Endodermal cell (in vitro differentiated cells): Measurements from ENCODE around the gene JUNB. TPM values are rescaled to one million over a fixed set of nuclear protein-coding genes. Genes with fewer than 3 reads are reported as not detected.

Experiments
- DNase-seq: peaks from one replicate; pipeline ENCODE4 v3.0.0-alpha.2; 2017
- H3K27ac ChIP-seq: 2 replicates; pipeline ENCODE4 v1.5.1; 2013; ENCODE audit warnings: mild to moderate bottlenecking, low read depth, low read length, moderate library complexity
- H3K27me3 ChIP-seq: 2 replicates; pipeline ENCODE4 v1.6.1; 2013; ENCODE audit warnings: mild to moderate bottlenecking, low read length, moderate library complexity; ENCODE audit not compliant: insufficient read depth, control insufficient read depth, poor library complexity, severe bottlenecking
- H3K36me3 ChIP-seq: 2 replicates; pipeline ENCODE4 v1.7.0; 2013; ENCODE audit warnings: mild to moderate bottlenecking, low read length, moderate library complexity; ENCODE audit not compliant: control insufficient read depth, insufficient read depth
- H3K4me1 ChIP-seq: one replicate; pipeline ENCODE4 v1.7.0; 2013; ENCODE audit warnings: low read length; ENCODE audit not compliant: control insufficient read depth, insufficient read depth
- H3K4me3 ChIP-seq: 2 replicates; pipeline ENCODE4 v1.5.1; 2013; ENCODE audit warnings: mild to moderate bottlenecking, low read length, moderate library complexity
- H3K9ac ChIP-seq: 2 replicates; pipeline ENCODE4 v1.6.1; 2013; ENCODE audit warnings: mild to moderate bottlenecking, low read length, moderate library complexity; ENCODE audit not compliant: poor library complexity, severe bottlenecking; ENCODE audit errors: extremely low read depth
- H3K9me3 ChIP-seq: 2 replicates; pipeline ENCODE4 v1.6.1; 2013; ENCODE audit warnings: mild to moderate bottlenecking, low read length, moderate library complexity; ENCODE audit not compliant: control insufficient read depth
- H3K27ac Mint-ChIP-seq: 2 replicates; pipeline ENCODE4 v1.8.0; 2020; ENCODE audit warnings: mixed read lengths
- H3K27me3 Mint-ChIP-seq: 2 replicates; pipeline ENCODE4 v1.8.0; 2021; ENCODE audit warnings: mild to moderate bottlenecking, mixed read lengths; ENCODE audit not compliant: insufficient read depth
- H3K36me3 Mint-ChIP-seq: 2 replicates; pipeline ENCODE4 v1.8.0; 2020; ENCODE audit warnings: low read depth, mixed read lengths
- H3K4me1 Mint-ChIP-seq: 2 replicates; pipeline ENCODE4 v1.8.0; 2020; ENCODE audit warnings: mixed read lengths
- H3K4me3 Mint-ChIP-seq: 2 replicates; pipeline ENCODE4 v1.8.0; 2020; ENCODE audit warnings: mild to moderate bottlenecking, moderate library complexity, mixed read lengths
- H3K9me3 Mint-ChIP-seq: 2 replicates; pipeline ENCODE4 v1.8.0; 2020; ENCODE audit warnings: mild to moderate bottlenecking, mixed read lengths
- WGBS, 2 experiments: methylation state at CpG; one replicate each; pipeline versions ENCODE4 v1.1.5 to v1.1.7; 2013; ENCODE audit warnings: missing lambda C conversion rate in 2 of 2, mixed read lengths in 1 of 2; ENCODE audit not compliant: insufficient coverage in 1 of 2, insufficient read length in 1 of 2; 5-methylcytosine and 5-hydroxymethylcytosine counted together
- total RNA-seq, 2 donors: library from RNA; stranded (reverse); fragmentation: NEBNext Ultra II Directional in 1 of 2; extraction: Animal tissue kit (Norgen Biotek cat#: 25700) in 1 of 2; gene quantifications; 2 replicates in 1 of 2; 3 replicates in 1 of 2; pipeline ENCODE4 v1.2.1, GENCODE V29; 2021
- TF ChIP-seq, protein P1 (sequence below): fragments of 200-600 bp; sonication (generic); conservative IDR thresholded peaks from 2 replicates; pipeline ENCODE4 v1.5.0; 2021; ENCODE audit warnings: antibody characterized with exemption, mild to moderate bottlenecking

JUNB gene
- total RNA-seq, 2 donors from 2014 or later = 6.7 to 7.2 TPM

DNA sequence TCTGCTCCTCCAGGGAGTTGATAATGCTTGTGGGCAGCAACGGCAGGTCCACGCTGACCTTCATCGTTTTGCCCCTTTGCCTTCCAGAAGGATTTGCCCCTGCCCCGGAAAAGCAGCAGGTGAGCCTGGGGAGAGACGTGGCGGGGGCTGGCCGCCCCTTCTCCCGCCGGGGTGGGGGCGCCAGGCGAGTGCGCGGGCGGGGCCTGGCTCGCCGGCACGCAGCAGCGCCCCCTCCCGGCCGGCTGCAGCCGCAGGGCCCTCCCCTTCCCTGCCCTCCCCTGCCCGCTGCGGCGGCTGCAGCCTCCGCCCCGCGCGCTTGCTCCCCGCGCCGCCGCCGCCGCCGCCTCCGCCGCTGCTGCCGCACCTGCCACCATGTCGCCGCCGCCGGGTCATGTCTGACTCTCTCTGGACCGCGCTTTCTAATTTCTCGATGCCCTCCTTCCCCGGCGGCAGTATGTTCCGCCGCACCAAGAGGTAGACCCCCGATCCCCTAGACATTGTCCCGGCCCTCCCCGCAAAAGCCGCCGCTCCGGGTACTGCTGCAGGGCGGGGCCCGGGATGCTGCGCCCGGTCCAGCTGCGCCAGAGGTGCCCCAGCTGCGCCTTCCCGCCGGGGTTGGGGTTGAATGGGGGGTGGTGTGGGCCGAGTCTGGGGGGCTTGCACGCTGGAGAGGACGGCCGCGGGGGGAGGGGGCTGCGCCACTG is 47.0 kb downstream of the JUNB start, which contains the start of gene MAST1:
Gene MAST1 (plus strand): TSS at position 334 of the 704 bp plus-strand sequence. CDS start 58 bp downstream, at position 392.
- peak within 1 kb of the TSS; percentile 71 for H3K4me3 ChIP-seq
- peaks cover 53% of the 10 kb centered on the region for H3K27me3 ChIP-seq
- no peak within 1 kb of the TSS for H3K9ac ChIP-seq
- H3K36me3 Mint-ChIP-seq = no peaks in the 10 kb centered on the region
- H3K4me1 Mint-ChIP-seq = peaks cover 4% of the 10 kb centered on the region
- peak within 1 kb of the TSS; percentile 79 for H3K27ac ChIP-seq
- H3K9me3 Mint-ChIP-seq = no peaks in the 10 kb centered on the region
- H3K27me3 Mint-ChIP-seq = peaks cover 76% of the 10 kb centered on the region
- TF ChIP-seq, protein P1, sequence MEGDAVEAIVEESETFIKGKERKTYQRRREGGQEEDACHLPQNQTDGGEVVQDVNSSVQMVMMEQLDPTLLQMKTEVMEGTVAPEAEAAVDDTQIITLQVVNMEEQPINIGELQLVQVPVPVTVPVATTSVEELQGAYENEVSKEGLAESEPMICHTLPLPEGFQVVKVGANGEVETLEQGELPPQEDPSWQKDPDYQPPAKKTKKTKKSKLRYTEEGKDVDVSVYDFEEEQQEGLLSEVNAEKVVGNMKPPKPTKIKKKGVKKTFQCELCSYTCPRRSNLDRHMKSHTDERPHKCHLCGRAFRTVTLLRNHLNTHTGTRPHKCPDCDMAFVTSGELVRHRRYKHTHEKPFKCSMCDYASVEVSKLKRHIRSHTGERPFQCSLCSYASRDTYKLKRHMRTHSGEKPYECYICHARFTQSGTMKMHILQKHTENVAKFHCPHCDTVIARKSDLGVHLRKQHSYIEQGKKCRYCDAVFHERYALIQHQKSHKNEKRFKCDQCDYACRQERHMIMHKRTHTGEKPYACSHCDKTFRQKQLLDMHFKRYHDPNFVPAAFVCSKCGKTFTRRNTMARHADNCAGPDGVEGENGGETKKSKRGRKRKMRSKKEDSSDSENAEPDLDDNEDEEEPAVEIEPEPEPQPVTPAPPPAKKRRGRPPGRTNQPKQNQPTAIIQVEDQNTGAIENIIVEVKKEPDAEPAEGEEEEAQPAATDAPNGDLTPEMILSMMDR = peak; percentile 85
- H3K36me3 ChIP-seq = no peaks in the 10 kb centered on the region
- 0% methylated on average over 7 to 59 of the region's 69 CpGs for WGBS, 2 experiments
- DNase-seq = peak; percentile 87
- no peaks in the 10 kb centered on the region for H3K9me3 ChIP-seq
- peak within 1 kb of the TSS; percentile 64 for H3K4me3 Mint-ChIP-seq
- no peaks in the 10 kb centered on the region for H3K4me1 ChIP-seq
- no peak within 1 kb of the TSS for H3K27ac Mint-ChIP-seq

DNA sequence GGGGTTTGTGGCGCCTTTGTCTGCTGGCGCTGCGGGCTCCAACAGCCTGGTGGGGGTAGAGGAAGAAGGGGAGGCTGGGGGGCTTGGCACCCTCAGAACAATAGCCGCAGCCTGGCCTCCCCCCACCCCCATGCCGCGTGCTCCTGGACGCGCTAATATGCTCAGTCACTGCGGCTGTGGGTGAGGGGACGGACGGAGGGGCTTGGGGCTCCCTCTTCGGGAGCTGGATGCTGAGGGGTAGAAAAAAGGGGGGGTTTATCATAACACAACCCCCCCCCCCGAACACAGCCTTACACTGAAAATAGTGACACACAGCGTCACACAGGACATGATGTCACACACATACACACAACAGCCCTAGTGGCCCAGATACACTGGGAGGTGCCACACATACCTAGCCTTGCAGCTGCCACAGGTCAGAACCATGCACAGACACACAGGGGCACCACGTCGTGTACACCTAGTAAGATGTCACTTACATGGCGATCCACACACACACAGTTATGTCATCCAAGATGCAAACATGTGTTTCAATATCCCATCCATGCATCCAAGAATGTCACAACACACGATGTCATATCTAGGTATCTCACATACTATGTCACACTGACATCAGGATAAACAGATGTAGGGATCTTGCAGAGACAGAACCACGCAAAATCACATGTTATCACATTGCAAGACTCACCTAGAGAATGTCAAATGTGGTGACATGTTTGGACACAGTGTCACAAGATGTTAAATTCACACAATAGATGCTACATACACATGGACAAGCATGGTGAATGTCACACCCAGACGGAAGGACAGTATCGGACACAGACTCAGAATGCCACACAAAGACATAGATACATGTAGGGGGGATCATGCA is 47.8 kb downstream of the JUNB start:
- no peak overlapping the region for H3K27ac Mint-ChIP-seq
- H3K36me3 ChIP-seq = no peaks in the 10 kb centered on the region
- H3K4me1 Mint-ChIP-seq = peaks cover 4% of the 10 kb centered on the region
- H3K27ac ChIP-seq = peak overlapping the region; percentile 42
- H3K4me3 ChIP-seq = peak overlapping the region; percentile 71
- H3K4me1 ChIP-seq = no peaks in the 10 kb centered on the region
- H3K4me3 Mint-ChIP-seq = peak overlapping the region; percentile 64
- DNase-seq = peak; percentile 52
- peaks cover 73% of the 10 kb centered on the region for H3K27me3 Mint-ChIP-seq
- TF ChIP-seq, protein P1 = no peak
- 42 to 77% methylated on average over 5 to 18 of the region's 21 CpGs for WGBS, 2 experiments
- H3K9ac ChIP-seq = no peak overlapping the region
- H3K27me3 ChIP-seq = peaks cover 48% of the 10 kb centered on the region
- H3K9me3 ChIP-seq = no peaks in the 10 kb centered on the region
- H3K36me3 Mint-ChIP-seq = no peaks in the 10 kb centered on the region
- no peaks in the 10 kb centered on the region for H3K9me3 Mint-ChIP-seq

DNA sequence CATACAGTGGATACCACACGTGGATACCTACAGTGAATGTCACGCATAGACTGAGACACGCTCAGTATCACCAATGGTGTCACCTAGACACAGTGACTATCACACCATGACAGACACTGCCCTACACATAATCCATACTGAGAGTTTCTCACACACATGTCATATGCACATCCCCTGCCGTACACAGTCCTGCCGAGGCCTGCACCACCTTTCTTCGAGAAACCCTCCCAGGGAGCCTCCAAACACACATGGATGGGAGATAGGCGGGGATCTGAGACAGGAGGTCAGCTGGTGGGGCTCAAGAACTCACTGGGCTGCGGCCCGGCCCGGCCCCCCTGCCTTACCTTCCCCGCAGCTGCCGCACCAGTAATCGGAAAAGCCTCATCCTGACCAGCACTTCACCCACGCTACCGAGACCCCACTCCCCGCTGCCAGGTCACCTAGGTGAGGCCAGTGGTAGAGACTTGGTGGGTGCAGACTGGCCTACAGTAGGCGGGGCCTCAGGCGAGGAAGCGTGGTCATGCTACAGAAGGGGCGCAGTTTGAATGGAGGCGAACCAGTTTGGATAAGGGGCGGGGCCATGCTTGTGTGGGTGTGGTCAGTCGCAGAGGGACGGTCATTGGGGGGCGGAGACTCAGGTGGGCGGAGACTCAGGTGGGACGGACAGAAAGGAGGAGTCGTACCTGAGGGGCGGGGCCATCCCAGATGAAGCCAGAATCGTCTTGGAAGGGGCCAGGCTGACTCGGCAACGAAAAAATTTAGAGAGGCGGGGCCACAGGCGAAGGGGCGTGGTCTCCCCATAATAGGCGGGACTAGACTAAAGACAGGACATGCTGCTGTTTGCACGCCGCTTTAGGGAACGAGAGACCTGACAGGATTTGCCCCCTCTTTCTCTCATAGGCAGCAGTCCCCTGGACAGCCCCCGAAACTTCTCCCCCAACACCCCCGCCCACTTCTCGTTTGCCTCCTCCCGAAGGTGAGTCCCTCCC is 49.1 kb downstream of the JUNB start:
- Mint-ChIP-seq H3K9me3 (no peaks in the 10 kb centered on the region), H3K4me3 (peak overlapping the region; percentile 55), H3K36me3 (no peaks in the 10 kb centered on the region), H3K27me3 (peaks cover 60% of the 10 kb centered on the region), H3K4me1 (no peaks in the 10 kb centered on the region), H3K27ac (peak overlapping the region; percentile 94)
- TF ChIP-seq, protein P1 = no peak
- 19 to 32% methylated on average over 16 to 43 of the region's 43 CpGs for WGBS, 2 experiments
- DNase-seq = peak; percentile 100
- Histone ChIP-seq H3K4me1 (no peaks in the 10 kb centered on the region), H3K27ac (peak overlapping the region; percentile 73), H3K9ac (peak overlapping the region; percentile 34), H3K9me3 (no peaks in the 10 kb centered on the region), H3K36me3 (no peaks in the 10 kb centered on the region), H3K4me3 (peak overlapping the region; percentile 78), H3K27me3 (peaks cover 36% of the 10 kb centered on the region)
